GM12878 (cell line): ENCODE results near the gene SH2D2A. TPM values are rescaled to one million over a fixed set of nuclear protein-coding genes. Genes with fewer than 3 reads are reported as not detected.

Experiments used
- ATAC-seq: fragments of 200-7000 bp; cut with Tn5 transposase; 3 replicates; pipeline ENCODE4 v1.9.1; 2020; ENCODE audit warnings: mild to moderate bottlenecking, moderate library complexity
- BruUV-seq: library from RNA; stranded (reverse); fragments of 400-500 nt; replicated peaks from 2 replicates; lab custom pipeline; 2021; lab: Mats Ljungman, UMichigan
- CTCF ChIA-PET: fragments of 300-600 bp; sonication (Branson Sonifier 250); formaldehyde crosslinking; extraction: SDS; loops from one replicate; lab custom pipeline; 2021; ENCODE audit warnings: inconsistent platforms; lab: Yijun Ruan, JAX
- POLR2A ChIA-PET: fragments of 350-600 bp; formaldehyde crosslinking; extraction: SDS; loops from one replicate; lab custom pipeline; 2021; ENCODE audit warnings: inconsistent platforms; lab: Charles Lee
- RAD21 ChIA-PET: fragments of 300-600 bp; sonication (Branson Sonifier 250); formaldehyde crosslinking; loops from one replicate; lab custom pipeline; 2023; ENCODE audit warnings: antibody characterized with exemption; ENCODE audit not compliant: unreplicated experiment; lab: Charles Lee
- SMC1A ChIA-PET: fragments of 300-600 bp; sonication (Branson Sonifier 250); formaldehyde crosslinking; loops from one replicate; lab custom pipeline; 2023; ENCODE audit not compliant: unreplicated experiment, uncharacterized antibody; lab: Charles Lee
- DNase-seq: peaks from one replicate; pipeline ENCODE4 v3.0.0-alpha.2; 2011; ENCODE audit warnings: low read depth, low spot score
- FAIRE-seq: peaks from 3 replicates; lab custom pipeline; 2011; peaks lifted over from hg19 to GRCh38; lab: Jason Lieb, UNC
- H2AFZ ChIP-seq: 2 replicates; pipeline ENCODE4 v1.6.0; 2011; ENCODE audit warnings: low read depth, low read length, control low read depth; ENCODE audit not compliant: control insufficient read depth
- H3K27ac ChIP-seq: 2 replicates; pipeline ENCODE4 v1.5.1; 2011; ENCODE audit warnings: control low read depth; ENCODE audit not compliant: control insufficient read depth, insufficient read depth
- H3K27me3 ChIP-seq, 2 experiments: replicated peaks in 1 of 2; 2 replicates each; pipeline versions ENCODE4 v1.6.0 to v1.6.1; 2011; ENCODE audit warnings: low read length in 1 of 2; ENCODE audit not compliant: control insufficient read depth in 2 of 2, insufficient read depth in 2 of 2
- H3K36me3 ChIP-seq, 2 experiments: 2 replicates each; pipeline ENCODE4 v1.5.1; 2011; ENCODE audit warnings: low read length in 1 of 2; ENCODE audit not compliant: control insufficient read depth in 2 of 2, insufficient read depth in 2 of 2
- H3K4me1 ChIP-seq: 2 replicates; pipeline ENCODE4 v1.6.1; 2011; ENCODE audit warnings: mild to moderate bottlenecking, low read length, moderate library complexity, mixed read lengths; ENCODE audit not compliant: control insufficient read depth, insufficient read depth
- H3K4me2 ChIP-seq: 2 replicates; pipeline ENCODE4 v1.6.0; 2011; ENCODE audit warnings: control low read depth; ENCODE audit not compliant: control insufficient read depth, insufficient read depth
- H3K4me3 ChIP-seq: fragments of 200-600 bp; sonication (generic); 2 replicates; pipeline ENCODE4 v1.5.1; 2016
- H3K79me2 ChIP-seq: 2 replicates; pipeline ENCODE4 v1.6.0; 2011; ENCODE audit warnings: low read length; ENCODE audit not compliant: control insufficient read depth, insufficient read depth
- H3K9ac ChIP-seq: 2 replicates; pipeline ENCODE4 v1.8.0; 2011; ENCODE audit warnings: low read length, control low read depth, mixed read lengths; ENCODE audit not compliant: control insufficient read depth, insufficient read depth
- H3K9me3 ChIP-seq: replicated peaks from 3 replicates; pipeline ENCODE4 v1.5.1; 2011; ENCODE audit warnings: mild to moderate bottlenecking, low read length; ENCODE audit not compliant: control insufficient read depth, insufficient read depth
- H4K20me1 ChIP-seq: 2 replicates; pipeline ENCODE4 v1.6.0; 2011; ENCODE audit not compliant: control insufficient read depth, insufficient read depth
- BCL11A ChIP-seq: IDR thresholded peaks from 2 replicates; pipeline ENCODE4 v1.6.1; 2011; ENCODE audit warnings: low read depth, low read length
- CHD1 ChIP-seq: IDR thresholded peaks from 2 replicates; pipeline ENCODE4 v1.6.1; 2012; ENCODE audit warnings: low read depth, low read length, improper control_type of control experiment
- CREM ChIP-seq: IDR thresholded peaks from 2 replicates; pipeline ENCODE4 v1.6.1; 2014; ENCODE audit warnings: antibody characterized with exemption, low read depth
- FOXK2 ChIP-seq: fragments of 450-650 bp; IDR thresholded peaks from 2 replicates; pipeline ENCODE4 v1.6.1; 2017; ENCODE audit warnings: mild to moderate bottlenecking, moderate library complexity
- IRF4 ChIP-seq: IDR thresholded peaks from 2 replicates; pipeline ENCODE4 v1.6.1; 2011; ENCODE audit warnings: low read depth, low read length
- MEF2A ChIP-seq: IDR thresholded peaks from 2 replicates; pipeline ENCODE4 v1.6.1; 2011; ENCODE audit warnings: low read depth, mild to moderate bottlenecking, low read length, moderate library complexity; ENCODE audit not compliant: insufficient read depth
- MEF2B ChIP-seq: fragments of 450-650 bp; IDR thresholded peaks from 2 replicates; pipeline ENCODE4 v1.6.1; 2018; ENCODE audit warnings: mild to moderate bottlenecking, moderate library complexity; ENCODE audit not compliant: partially characterized antibody, poor library complexity, severe bottlenecking
- PML ChIP-seq: IDR thresholded peaks from 2 replicates; pipeline ENCODE4 v1.6.1; 2012; ENCODE audit warnings: low read length, inconsistent platforms
- RAD51 ChIP-seq: fragments of 450-650 bp; IDR thresholded peaks from 2 replicates; pipeline ENCODE4 v1.6.1; 2016; ENCODE audit warnings: moderate library complexity, mild to moderate bottlenecking, inconsistent platforms
- SMC3 ChIP-seq: IDR thresholded peaks from 2 replicates; pipeline ENCODE4 v1.6.1; 2011; ENCODE audit warnings: low read length, improper control_type of control experiment, borderline replicate concordance
- TARDBP ChIP-seq: IDR thresholded peaks from 2 replicates; pipeline ENCODE4 v1.6.1; 2016; ENCODE audit warnings: borderline replicate concordance
- TCF7 ChIP-seq: IDR thresholded peaks from 2 replicates; pipeline ENCODE4 v1.6.1; 2014; ENCODE audit warnings: antibody characterized with exemption, borderline replicate concordance
- ZNF217 ChIP-seq: fragments of 450-650 bp; IDR thresholded peaks from 2 replicates; pipeline ENCODE4 v1.6.1; 2017; ENCODE audit warnings: antibody characterized with exemption, mild to moderate bottlenecking
- ZNF274 ChIP-seq: IDR thresholded peaks from one replicate; pipeline ENCODE4 v1.8.0; 2011; ENCODE audit not compliant: insufficient read length, insufficient read depth
- WGBS: methylation state at CpG from one replicate; pipeline ENCODE4 v1.1.6; 2016; ENCODE audit warnings: low lambda C conversion rate; ENCODE audit not compliant: insufficient replicate concordance, insufficient coverage; ENCODE audit errors: missing lambda C conversion rate; 5-methylcytosine and 5-hydroxymethylcytosine counted together
- in situ Hi-C: fragments of 300-500 bp; cut with MboI; formaldehyde crosslinking; loops from 9 replicates; pipeline ENCODE4 v1.14.3; 2018; ENCODE audit warnings: mixed read lengths
- intact Hi-C: fragments of 100-400 bp; cut with micrococcal nuclease; formaldehyde crosslinking; loops from one replicate; pipeline ENCODE4 v1.14.2; 2022; ENCODE audit not compliant: unreplicated experiment
- polyA plus RNA-seq, 11 experiments: library from polyadenylated mRNA; depleted of rRNA in 4 of 11; unstranded in 6 of 11; stranded (reverse) in 5 of 11; fragments of >200 nt; fragmentation: Nextera tagmentation in 4 of 11; fragmentation: Illumina TruSeq in 1 of 11; extraction: Ambion mirVana in 4 of 11; extraction: Trizol in 1 of 11; gene quantifications; 1 replicate in 1 of 11; 2 replicates in 10 of 11; pipeline versions ENCODE4 v1.2.1 to v1.2.3, GENCODE V29; 2011 to 2016; ENCODE audit warnings: inconsistent platforms in 2 of 11, missing spikeins in 2 of 11, low read depth in 1 of 11
- total RNA-seq, 4 experiments: library from RNA; depleted of rRNA in 3 of 4; stranded (reverse); fragments of >200 nt in 3 of 4; fragmentation: Illumina TruSeq in 1 of 4; extraction: Trizol in 1 of 4; gene quantifications; 2 replicates each; pipeline versions ENCODE4 v1.2.1 to v1.2.3, GENCODE V29; 2013 to 2021
- TF ChIP-seq, protein P1 (sequence below): IDR thresholded peaks from 2 replicates; pipeline ENCODE4 v1.6.1; 2011; ENCODE audit warnings: mild to moderate bottlenecking, low read depth, low read length, moderate library complexity; ENCODE audit not compliant: insufficient replicate concordance
- TF ChIP-seq, protein P2 (sequence below): fragments of 450-650 bp; IDR thresholded peaks from 2 replicates; pipeline ENCODE4 v1.6.1; 2017; ENCODE audit warnings: mild to moderate bottlenecking

Gene SH2D2A
- total and polyA plus RNA-seq, 10 of the 15 experiments (the other 5 are each of a cell fraction or from before 2014, with no cell fraction given): 0.72 to 15.9 (median 7.0) TPM

DNA sequence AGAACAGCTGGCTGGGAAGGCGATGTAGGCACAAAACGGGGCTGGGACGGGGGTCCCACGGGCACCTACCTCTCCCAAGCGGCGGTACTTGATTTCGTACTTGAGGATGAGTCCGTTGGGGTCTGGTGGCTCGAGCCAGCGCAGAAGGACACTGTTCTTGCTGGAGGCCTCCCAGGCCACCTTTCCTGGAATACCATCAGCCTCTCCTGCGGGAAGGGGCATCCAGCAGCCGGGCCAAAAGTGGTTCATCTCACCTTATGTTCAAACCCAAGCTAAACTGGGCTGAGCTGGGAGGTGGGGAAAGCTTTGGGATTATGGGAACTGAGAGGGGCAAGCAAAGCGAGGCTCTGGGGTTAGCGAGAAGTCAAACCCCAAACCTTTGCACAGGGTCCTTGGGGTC, 28.0 kb upstream of the SH2D2A start:
- BruUV-seq: no TSS peak
- H4K20me1 ChIP-seq: no peaks in the 10 kb centered on the region
- WGBS: 16% methylated on average over 14 of the region's 14 CpGs
- in situ Hi-C loops: no loop called here
- no peak overlapping the region for H2AFZ ChIP-seq
- ChIA-PET POLR2A (no interaction called here), CTCF (interaction anchor here (1.3 kb wide), 1 partner anchor 15 kb away, joined by 4 read pairs; no protein-coding TSS in a partner anchor), RAD21 (no interaction called here), SMC1A (no interaction called here)
- H3K9me3 ChIP-seq: no peaks in the 10 kb centered on the region
- FAIRE-seq (no peak), DNase-seq (no peak), ATAC-seq (no peak)
- H3K27me3 ChIP-seq: peaks cover 0 to 7% of the 10 kb centered on the region in 2 experiments
- no peak overlapping the region for H3K4me3 ChIP-seq
- H3K36me3 ChIP-seq: no peaks in the 10 kb centered on the region
- H3K4me2 ChIP-seq: no peak overlapping the region
- H3K27ac ChIP-seq: no peak overlapping the region
- intact Hi-C loops: no loop called here
- no peak for TF ChIP-seq ZNF217
- TF ChIP-seq CHD1: no peak
- TF ChIP-seq PML: no peak
- TF ChIP-seq, protein P1, sequence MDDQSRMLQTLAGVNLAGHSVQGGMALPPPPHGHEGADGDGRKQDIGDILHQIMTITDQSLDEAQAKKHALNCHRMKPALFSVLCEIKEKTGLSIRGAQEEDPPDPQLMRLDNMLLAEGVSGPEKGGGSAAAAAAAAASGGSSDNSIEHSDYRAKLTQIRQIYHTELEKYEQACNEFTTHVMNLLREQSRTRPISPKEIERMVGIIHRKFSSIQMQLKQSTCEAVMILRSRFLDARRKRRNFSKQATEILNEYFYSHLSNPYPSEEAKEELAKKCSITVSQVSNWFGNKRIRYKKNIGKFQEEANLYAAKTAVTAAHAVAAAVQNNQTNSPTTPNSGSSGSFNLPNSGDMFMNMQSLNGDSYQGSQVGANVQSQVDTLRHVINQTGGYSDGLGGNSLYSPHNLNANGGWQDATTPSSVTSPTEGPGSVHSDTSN: no peak
- TF ChIP-seq TCF7: no peak
- TF ChIP-seq, protein P2, sequence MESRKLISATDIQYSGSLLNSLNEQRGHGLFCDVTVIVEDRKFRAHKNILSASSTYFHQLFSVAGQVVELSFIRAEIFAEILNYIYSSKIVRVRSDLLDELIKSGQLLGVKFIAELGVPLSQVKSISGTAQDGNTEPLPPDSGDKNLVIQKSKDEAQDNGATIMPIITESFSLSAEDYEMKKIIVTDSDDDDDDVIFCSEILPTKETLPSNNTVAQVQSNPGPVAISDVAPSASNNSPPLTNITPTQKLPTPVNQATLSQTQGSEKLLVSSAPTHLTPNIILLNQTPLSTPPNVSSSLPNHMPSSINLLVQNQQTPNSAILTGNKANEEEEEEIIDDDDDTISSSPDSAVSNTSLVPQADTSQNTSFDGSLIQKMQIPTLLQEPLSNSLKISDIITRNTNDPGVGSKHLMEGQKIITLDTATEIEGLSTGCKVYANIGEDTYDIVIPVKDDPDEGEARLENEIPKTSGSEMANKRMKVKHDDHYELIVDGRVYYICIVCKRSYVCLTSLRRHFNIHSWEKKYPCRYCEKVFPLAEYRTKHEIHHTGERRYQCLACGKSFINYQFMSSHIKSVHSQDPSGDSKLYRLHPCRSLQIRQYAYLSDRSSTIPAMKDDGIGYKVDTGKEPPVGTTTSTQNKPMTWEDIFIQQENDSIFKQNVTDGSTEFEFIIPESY: no peak
- TF ChIP-seq IRF4: no peak
- TF ChIP-seq BCL11A: no peak
- no peak for TF ChIP-seq CREM
- no peak for TF ChIP-seq FOXK2
- no peak for TF ChIP-seq MEF2B
- TF ChIP-seq RAD51: no peak
- no peak for TF ChIP-seq MEF2A
- TF ChIP-seq ZNF274: no peak
- TF ChIP-seq TARDBP: no peak
- TF ChIP-seq SMC3: no peak
- no peaks in the 10 kb centered on the region for H3K79me2 ChIP-seq
- no peaks in the 10 kb centered on the region for H3K4me1 ChIP-seq
- no peak overlapping the region for H3K9ac ChIP-seq
